Dedifferentiated amniotic fluid mesenchymal stem cell (primary cell): ENCODE measurements around the gene KIAA1217.

Experiments
- DNase-seq: peaks from one replicate; pipeline ENCODE4 v3.0.0-alpha.2; 2016; ENCODE audit errors: extremely low spot score

The KIAA1217 gene

DNA sequence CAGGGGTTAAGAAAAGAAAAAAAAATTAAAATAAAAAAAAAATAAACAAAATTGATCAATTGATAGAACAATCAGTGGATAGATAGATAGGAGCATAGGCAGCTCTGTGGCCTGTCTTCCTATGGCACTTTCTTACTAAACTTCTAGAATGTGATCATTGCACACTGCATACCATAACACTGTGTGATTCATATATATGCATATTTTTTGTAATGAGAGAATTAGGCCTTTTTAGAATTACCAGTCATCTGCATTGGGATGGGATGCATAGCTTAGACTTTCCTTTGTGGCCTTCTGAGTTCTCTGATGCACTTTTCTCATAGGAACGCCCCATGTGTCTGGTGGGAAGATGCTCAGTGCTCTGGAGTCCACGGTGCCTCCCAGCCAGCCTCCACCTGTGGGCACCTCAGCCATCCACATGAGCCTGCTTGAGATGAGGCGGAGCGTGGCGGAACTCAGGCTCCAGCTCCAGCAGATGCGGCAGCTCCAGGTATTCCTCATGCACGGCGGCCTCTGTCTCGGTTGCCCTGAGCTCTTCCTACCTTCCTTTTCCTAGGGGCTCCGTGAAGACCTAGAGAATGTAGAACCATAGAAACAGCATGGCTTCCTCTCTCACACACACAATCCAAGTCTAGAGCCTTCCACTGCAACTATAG is 292.2 kb downstream of the KIAA1217 start:
- no peak for DNase-seq

DNA sequence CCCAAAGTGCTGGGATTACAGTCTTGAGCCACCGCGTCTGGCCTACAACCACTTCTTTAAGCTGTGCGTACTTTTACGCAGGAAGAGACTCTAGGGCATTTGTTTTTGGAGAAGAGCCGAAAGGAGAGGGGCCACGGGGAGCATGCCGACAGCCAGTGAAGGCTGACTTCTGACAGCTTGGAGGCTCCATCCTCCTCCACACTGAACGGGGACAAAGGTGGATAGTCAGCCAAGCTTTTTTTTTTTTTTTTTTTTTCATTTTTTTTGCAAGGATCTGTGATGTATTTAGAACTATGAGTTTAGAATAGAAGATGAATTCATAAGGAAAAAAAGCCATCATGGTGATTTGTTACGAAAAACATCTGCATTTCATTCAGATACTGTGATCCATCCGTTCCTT is 293.1 kb downstream of the KIAA1217 start:
- no peak for DNase-seq

DNA sequence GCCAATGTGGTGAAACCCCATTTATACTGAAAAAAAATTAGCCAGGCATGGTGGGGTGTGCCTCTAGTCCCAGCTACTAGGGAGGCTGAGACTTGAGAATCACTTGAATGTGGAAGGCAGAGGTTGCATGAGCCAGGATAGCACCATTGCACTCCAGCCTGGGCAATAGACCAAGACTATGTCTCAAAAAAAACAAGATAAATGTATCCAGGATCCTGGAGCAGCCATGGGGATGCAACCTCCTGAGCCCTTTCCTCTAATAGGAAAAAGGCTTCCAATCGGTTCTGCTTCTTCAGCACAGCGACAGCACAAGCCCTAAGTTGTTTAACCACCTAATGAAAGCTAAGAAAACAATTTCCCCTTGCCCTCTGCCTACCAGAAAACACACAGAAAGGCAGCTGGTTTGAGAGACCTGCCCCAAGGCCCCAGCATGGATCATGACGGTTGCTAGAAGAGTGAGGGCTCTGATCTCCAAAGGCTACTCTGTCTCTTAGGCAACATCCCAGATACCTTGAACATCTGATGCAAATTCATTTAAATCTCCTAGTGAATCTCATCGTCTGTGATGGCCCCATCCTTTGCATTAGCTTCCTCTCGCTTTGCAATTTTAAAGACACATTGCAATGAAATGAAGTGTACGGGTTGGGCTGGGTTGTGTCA is 294.0 kb downstream of the KIAA1217 start:
- DNase-seq = no peak

- DNase-seq = peak; percentile 52
These were observed 294.8 kb downstream of the KIAA1217 start for GRCh38 chr10:24503461-24504320.

DNA sequence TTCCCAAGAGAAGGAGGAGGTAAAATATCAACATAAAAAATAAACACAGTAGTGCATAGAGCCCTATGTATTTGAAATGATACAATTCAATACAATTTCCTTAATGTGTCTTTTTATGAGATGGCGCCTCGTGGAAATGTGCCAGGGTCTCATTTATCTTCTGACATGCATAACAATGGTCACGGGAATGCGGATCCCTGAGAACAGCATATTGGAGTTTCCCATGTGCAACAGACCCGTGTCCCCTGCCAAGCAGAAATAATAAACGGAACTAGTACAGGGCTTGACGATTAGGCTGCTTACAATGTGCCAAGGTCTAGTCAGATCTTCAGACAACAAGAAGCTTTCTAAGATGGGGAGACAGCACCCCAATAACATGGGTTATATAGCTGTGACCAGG is 296.8 kb downstream of the KIAA1217 start:
- DNase-seq = no peak

- DNase-seq = no peak
These were observed 304.2 kb downstream of the KIAA1217 start for GRCh38 chr10:24513155-24513554.

- no peak for DNase-seq
These were observed 306.5 kb downstream of the KIAA1217 start for GRCh38 chr10:24515481-24515880.

GRCh38 chr10:24518411-24518810 is 309.5 kb downstream of the KIAA1217 start:
- no peak for DNase-seq

GRCh38 chr10:24518981-24519597 is 310.2 kb downstream of the KIAA1217 start:
- peak; percentile 51 for DNase-seq

DNA sequence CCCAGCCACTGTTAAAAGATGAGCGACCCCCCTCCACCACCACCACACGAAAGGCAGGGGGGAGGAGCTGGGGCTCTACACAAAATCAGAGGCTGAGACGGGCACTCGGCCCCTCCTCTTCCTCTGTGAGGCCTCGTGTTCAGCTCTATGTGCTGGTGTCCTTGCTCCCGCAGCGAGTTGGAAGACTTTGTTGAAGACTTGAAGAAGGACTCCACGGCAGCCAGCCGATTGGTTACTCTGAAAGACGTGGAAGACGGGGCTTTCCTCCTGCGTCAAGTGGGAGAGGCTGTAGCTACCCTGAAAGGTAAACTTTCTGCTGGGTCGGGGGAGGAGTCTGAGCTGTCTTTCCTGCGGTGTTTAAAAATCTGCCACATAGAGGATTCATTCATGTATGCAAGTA is 311.0 kb downstream of the KIAA1217 start:
- no peak for DNase-seq

DNA sequence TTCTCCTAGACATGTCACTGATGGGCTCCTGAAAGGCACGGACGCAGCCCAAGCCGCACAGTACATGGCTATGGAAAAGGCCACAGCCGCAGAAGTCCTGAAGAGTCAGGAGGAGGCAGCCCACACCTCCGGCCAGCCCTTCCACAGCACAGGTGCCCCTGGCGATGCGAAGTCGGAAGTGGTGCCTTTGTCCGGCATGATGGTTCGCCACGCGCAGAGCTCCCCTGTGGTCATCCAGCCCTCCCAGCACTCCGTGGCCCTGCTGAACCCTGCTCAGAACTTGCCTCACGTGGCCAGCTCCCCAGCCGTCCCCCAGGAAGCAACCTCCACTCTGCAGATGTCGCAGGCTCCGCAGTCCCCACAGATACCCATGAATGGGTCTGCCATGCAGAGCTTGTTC is 315.4 kb downstream of the KIAA1217 start:
- DNase-seq = no peak

DNA sequence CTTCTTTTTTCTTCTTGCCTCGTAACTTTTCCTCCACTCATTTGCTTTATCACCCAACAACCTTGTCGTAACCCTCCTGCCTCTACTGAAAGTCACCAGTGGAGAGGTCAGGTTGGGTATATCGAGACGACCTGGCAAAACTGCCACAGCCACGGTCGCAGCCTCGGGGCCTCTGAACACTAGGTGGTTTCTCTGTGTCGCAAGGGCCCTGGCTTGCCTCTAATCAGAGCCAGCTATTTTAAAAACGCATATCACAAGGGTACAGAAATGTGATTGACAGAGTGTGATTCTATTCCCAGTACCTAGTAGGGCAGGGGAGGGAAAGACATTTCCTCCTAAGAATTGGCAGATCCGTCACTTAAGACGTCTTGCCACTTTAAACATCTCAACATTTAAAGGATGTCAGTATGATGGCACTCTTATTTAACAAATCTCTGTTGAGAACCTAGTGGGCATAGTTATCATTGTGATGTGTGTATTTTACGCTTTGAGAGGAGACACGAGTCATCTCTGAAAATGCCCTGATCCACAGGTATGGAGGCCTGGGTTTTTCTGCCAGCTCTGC is 317.2 kb downstream of the KIAA1217 start:
- DNase-seq = no peak

DNA sequence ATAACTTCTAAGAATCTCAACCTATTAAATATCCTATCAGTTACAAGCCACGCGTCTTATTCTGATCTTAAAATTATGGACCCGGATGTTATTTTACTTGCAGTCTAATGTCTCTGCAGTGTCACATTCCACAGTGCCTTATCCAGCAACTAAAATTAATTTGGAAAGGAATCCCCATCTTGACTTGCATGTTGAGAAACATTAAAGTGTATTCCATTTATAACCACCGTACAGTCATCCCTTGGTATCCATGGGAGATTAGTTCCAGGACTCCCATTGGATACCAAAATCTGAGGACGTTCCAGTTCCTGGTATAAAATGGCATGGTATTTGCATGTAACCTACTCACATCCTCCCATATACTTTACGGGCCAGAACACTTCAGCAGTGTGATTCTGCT is 320.0 kb downstream of the KIAA1217 start:
- no peak for DNase-seq

GRCh38 chr10:24531439-24531838 is 322.5 kb downstream of the KIAA1217 start:
- DNase-seq = no peak

DNA sequence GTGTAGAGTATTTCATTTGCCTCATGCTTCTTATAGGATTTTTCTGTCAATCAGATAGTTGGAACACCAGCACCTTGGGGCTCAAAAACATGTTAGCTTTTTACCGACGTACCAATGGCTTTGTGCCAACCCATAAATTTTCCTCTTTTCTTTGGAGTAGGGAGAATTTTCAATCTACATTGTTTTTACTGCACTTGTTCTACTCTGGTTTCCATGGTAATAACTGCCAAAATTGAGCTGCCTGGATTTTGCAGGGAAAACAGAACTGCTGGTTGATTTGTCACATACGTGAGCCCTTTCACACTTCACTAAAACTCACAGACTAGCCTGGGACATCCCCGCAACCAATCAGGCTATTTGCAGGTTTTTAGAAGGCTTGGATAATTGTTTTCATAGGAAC is 325.0 kb downstream of the KIAA1217 start:
- DNase-seq = no peak

DNA sequence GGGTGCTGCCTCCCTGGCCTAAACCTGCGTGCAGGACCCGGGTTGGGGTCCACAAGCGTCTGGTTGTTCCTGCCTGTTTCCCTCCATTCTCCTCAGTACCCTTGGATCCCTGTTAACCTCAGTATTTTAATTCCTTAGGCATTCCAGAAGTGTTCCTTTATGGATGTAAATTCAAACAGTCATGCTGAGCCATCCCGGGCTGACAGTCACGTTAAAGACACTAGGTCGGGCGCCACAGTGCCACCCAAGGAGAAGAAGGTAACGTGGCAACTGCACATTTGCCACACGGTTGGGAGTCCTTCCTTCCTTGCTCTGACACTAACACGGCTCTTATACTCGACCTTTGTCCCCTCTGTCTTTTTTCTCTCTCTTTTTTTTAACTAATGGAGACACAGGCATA is 327.7 kb downstream of the KIAA1217 start:
- DNase-seq = no peak

DNA sequence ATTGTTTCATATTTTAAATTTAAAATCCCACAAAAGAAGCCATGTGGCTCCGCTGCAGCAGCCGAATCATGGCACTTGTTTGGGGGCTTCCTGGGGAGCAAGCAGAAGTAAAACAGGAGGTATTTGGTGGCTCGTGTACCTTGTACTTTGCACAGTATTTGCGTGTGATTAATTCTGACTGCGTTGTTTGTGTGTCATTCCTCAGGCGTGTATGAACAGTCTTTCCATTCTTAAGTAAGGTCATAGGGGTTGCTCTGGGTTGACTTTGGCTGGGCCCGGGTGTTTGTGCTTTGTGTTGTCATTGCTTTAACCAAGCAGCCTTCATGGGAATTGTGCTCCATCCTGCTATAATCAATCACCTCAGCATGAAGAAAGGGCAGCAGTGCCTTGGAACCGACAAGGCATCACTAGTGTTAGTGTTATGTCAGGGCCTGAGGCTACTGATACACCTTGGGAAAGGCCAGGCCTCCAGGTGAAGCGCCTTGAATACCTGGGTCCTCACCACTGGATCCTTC is 332.4 kb downstream of the KIAA1217 start:
- DNase-seq = no peak

GRCh38 chr10:24542314-24543270 is 333.7 kb downstream of the KIAA1217 start:
- no peak for DNase-seq

GRCh38 chr10:24544776-24545175 is 335.8 kb downstream of the KIAA1217 start:
- DNase-seq = no peak

DNA sequence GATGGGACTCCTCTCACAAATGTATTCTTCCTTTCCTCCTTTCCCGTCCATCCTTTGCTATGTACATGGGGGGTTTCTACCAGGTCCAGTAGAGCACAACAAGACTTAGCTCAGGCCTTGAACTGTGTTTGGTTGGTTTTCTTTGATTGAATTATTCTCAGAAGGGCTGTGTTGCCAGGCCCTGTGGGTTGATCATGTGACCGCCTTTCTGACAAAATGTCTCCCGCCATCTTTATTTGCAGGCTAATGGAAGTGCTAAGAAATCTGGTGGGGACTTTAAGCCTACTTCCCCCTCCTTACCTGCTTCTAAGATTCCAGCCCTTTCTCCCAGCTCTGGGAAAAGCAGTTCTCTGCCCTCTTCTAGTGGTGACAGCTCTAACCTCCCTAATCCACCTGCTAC is 336.6 kb downstream of the KIAA1217 start:
- no peak for DNase-seq

DNA sequence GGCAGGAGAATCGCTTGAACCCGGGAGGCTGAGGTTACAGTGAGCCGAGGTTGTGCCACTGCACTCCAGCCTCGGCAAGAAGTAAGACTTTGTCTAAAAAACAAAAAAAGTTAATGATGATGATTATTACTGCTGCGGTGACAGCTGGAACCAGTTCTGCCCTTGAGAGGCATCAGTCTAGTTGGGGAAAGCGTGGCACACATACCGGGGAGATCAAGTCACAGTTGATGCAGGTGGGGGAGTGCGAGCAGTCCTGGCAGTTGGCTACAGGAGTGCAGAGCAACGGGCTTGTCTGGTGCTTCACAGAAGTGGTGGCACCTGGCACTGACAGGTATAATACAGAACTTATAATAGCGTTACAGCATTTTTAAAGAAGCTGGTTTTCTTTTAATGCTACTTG is 341.7 kb downstream of the KIAA1217 start:
- DNase-seq = no peak
